GM12875 (cell line): ENCODE measurements around the gene SNRPB2.

Experiments used
- H3K4me3 ChIP-seq: one replicate; pipeline ENCODE4 v1.5.1; 2011; ENCODE audit warnings: low read depth, low read length, control low read depth
- CTCF ChIP-seq: IDR thresholded peaks from 2 replicates; pipeline ENCODE4 v1.5.1; 2011; ENCODE audit warnings: low read depth, mild to moderate bottlenecking, control low read depth, inconsistent platforms, low read length, moderate library complexity, borderline replicate concordance; ENCODE audit not compliant: insufficient read depth

SNRPB2 gene

GRCh38 chr20:16729565-16730460 is at the start of gene SNRPB2:
SNRPB2 (plus strand) TSS chr20:16730026; CDS start chr20:16731703, 1,677 bp downstream.
- TF ChIP-seq CTCF = no peak
- H3K4me3 ChIP-seq = peak within 1 kb of the TSS; percentile 54

GRCh38 chr20:16684416-16684815 is 45.4 kb upstream of the SNRPB2 start:
- H3K4me3 ChIP-seq = no peak overlapping the region
- TF ChIP-seq CTCF = no peak

GRCh38 chr20:16689906-16690305 is 39.9 kb upstream of the SNRPB2 start:
- no peak overlapping the region for H3K4me3 ChIP-seq
- TF ChIP-seq CTCF = no peak

GRCh38 chr20:16691381-16691780 is 38.4 kb upstream of the SNRPB2 start:
- no peak for TF ChIP-seq CTCF
- no peak overlapping the region for H3K4me3 ChIP-seq

GRCh38 chr20:16692009-16692408 is 37.8 kb upstream of the SNRPB2 start:
- TF ChIP-seq CTCF = no peak
- no peak overlapping the region for H3K4me3 ChIP-seq

- no peak overlapping the region for H3K4me3 ChIP-seq
- no peak for TF ChIP-seq CTCF
These were observed 37.4 kb upstream of the SNRPB2 start for GRCh38 chr20:16692442-16692841.

- TF ChIP-seq CTCF = no peak
- H3K4me3 ChIP-seq = no peak overlapping the region
These were observed 36.5 kb upstream of the SNRPB2 start for GRCh38 chr20:16693278-16693677.
